ENCODE data around the gene FAM43B.

FAM43B gene

DNA sequence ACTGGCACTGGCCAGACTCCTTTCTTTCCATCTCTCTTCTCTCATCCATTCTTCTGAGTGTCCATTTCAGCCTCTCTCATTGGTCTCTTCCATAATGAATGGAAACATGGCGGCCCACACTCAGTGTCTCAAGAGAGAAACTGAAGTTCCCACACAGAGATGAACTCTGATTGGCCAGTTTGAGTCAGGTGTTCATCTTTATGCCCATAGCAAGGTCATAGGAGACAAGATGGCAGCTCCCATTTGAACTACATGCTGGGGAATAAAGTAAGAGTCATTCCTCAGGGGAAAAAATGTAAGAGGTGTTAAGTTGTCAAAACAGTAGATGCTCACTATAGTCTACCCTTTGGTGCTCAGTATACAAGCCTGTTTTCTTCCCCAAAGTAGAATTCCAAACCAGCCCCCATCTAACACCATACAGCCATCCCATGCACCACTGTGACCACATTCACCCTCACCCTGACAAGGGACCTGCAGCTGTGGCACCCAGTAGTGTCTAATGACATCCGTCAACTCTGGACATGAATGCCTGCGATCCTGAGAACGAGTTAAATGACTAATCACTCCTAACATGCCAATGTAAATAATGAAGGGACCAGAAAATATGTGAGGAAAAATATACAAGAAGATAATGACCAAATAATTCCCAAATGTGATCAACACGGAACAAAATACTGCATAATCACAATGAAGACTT is 48.9 kb downstream of the FAM43B start:
- H3K4me3 ChIP-seq (ENCODE audit: low read depth, low read length), result no peak overlapping the region
- in situ Hi-C loops (cut with HindIII; ENCODE audit: low sequenced_read_pairs), result no loop called here
- TF ChIP-seq, protein P1, sequence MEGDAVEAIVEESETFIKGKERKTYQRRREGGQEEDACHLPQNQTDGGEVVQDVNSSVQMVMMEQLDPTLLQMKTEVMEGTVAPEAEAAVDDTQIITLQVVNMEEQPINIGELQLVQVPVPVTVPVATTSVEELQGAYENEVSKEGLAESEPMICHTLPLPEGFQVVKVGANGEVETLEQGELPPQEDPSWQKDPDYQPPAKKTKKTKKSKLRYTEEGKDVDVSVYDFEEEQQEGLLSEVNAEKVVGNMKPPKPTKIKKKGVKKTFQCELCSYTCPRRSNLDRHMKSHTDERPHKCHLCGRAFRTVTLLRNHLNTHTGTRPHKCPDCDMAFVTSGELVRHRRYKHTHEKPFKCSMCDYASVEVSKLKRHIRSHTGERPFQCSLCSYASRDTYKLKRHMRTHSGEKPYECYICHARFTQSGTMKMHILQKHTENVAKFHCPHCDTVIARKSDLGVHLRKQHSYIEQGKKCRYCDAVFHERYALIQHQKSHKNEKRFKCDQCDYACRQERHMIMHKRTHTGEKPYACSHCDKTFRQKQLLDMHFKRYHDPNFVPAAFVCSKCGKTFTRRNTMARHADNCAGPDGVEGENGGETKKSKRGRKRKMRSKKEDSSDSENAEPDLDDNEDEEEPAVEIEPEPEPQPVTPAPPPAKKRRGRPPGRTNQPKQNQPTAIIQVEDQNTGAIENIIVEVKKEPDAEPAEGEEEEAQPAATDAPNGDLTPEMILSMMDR (IDR thresholded peaks at IDR 0.05; ENCODE audit: low read depth, low read length, missing control alignments), result no peak
- no peak for DNase-seq (ENCODE audit: low read depth)

DNA sequence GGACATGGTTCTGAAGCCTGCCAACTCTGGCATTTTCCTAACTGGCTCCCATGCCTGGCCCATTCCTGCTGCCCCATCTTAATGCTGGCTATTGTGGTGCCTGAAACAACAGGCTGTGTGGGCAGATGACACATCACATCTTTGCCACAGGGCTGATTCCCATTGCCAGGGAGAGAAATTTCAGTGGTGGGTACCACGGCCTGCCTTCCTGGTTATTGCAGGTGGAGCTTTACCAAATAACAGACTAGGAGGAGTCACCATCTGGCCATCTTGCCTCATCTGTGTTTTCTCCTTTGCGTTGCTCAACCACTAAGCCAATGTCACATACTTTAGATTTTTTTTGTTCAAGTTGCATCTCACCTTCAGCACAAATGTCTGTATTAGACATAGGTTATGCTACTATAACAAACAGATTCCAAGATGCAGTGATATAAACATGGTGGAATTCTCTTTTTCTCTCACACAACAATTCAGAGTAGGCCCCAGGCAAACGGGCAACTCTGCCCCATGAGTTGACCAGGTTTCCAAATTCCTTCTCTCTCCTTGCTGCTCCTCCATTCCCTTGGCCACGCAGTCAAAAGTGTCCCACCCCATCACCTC is 50.6 kb downstream of the FAM43B start:
- DNase-seq (ENCODE audit: low read depth), result no peak
- no peak overlapping the region for H3K4me3 ChIP-seq (ENCODE audit: low read depth, low read length)
- TF ChIP-seq, protein P1 (IDR thresholded peaks at IDR 0.05; ENCODE audit: low read depth, low read length, missing control alignments), result no peak
- in situ Hi-C loops (cut with HindIII; ENCODE audit: low sequenced_read_pairs), result no loop called here

DNA sequence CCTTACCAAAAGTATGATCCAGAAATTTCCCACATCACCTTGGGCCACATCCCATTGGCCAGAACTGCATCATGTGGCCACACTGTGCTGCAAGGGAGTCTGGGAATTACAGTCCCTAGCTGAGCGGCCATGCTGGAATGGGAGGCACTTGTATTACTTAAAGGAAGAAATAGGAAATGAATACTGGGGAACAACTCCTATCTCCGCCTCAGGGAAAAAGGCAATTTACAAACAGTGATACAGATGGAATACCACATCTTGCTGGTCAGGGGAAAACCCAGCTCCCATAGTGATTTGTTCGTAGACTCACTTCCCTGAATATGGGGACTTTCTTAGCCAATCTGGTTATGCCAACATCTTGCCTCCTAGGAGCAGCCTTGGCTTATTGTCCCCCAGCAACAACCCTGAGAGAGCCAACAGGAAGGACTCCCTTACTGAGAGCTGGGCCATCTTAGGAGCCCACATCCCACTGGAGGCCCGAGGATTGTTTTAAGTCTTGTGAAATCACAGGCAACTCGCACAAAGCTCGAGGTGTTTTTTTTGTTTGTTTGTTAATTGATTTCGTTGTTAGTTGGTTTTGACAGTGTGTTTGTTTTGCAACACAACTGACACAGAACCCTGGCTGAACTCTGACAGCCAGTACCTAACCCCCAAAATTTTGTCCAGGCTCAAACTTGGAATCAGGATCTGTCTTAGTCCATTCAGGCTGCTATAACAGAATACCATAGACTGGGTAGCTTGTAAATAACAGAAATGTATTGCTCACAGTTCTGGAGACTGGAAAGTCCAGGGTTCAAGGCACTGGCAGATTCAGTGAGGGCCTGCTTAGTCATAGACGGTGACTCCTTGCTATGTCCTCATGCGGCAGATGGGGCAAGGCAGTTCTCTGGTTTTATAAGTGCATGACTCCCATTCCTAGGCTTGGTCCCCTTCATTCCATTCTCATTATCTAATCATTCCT is 51.4 kb downstream of the FAM43B start:
- DNase-seq (ENCODE audit: low read depth), result no peak
- in situ Hi-C loops (cut with HindIII; ENCODE audit: low sequenced_read_pairs), result no loop called here
- no peak overlapping the region for H3K4me3 ChIP-seq (ENCODE audit: low read depth, low read length)
- TF ChIP-seq, protein P1 (IDR thresholded peaks at IDR 0.05; ENCODE audit: low read depth, low read length, missing control alignments), result no peak
